Naive thymus-derived CD8-positive, alpha-beta T cell (primary cell): ENCODE data around the gene UTP3. TPM values are rescaled to one million over a fixed set of nuclear protein-coding genes. Genes with fewer than 3 reads are reported as not detected.
"Not testable (repeated sequence)": the region's sequence is repeated elsewhere in the genome, so short reads cannot be mapped to it uniquely, and the experiment has no call there.

Source experiments
- ATAC-seq, 2 donors: fragments of 150-1000 bp; cut with Tn5 transposase in 1 of 2; sonication (Bioruptor Pico), chemical (Tn5 transposase) in 1 of 2; 1 replicate in 1 of 2; 2 replicates in 1 of 2; pipeline ENCODE4 v1.10.0; 2021; ENCODE audit warnings: mild to moderate bottlenecking in 2 of 2, moderate library complexity in 2 of 2
- POLR2A ChIA-PET: fragments of 350-600 bp; sonication (Branson Sonifier 250); formaldehyde crosslinking; loops from one replicate; lab custom pipeline; 2021; ENCODE audit warnings: antibody characterized with exemption; lab: Charles Lee
- DNase-seq, 10 donors: peaks; one replicate each; pipeline versions ENCODE4 v3.0.0 to v3.0.0-alpha.2; 2020 to 2022
- H3K27ac Mint-ChIP-seq, 10 donors: one replicate each; pipeline ENCODE4 v1.8.0; 2020 to 2022; ENCODE audit warnings: mild to moderate bottlenecking in 10 of 10, mixed read lengths in 10 of 10, moderate library complexity in 4 of 10, inconsistent platforms in 1 of 10
- H3K27me3 Mint-ChIP-seq, 5 donors: one replicate each; pipeline ENCODE4 v1.8.0; 2021 to 2022; ENCODE audit warnings: mixed read lengths in 5 of 5
- H3K36me3 Mint-ChIP-seq, 3 donors: one replicate each; pipeline ENCODE4 v1.8.0; 2020 to 2022; ENCODE audit warnings: mixed read lengths in 3 of 3, mild to moderate bottlenecking in 2 of 3, inconsistent platforms in 1 of 3
- H3K4me1 Mint-ChIP-seq, 4 donors: one replicate each; pipeline ENCODE4 v1.8.0; 2021 to 2022; ENCODE audit warnings: mixed read lengths in 4 of 4
- H3K4me3 Mint-ChIP-seq, 10 donors: one replicate each; pipeline ENCODE4 v1.8.0; 2020 to 2022; ENCODE audit warnings: mild to moderate bottlenecking in 10 of 10, mixed read lengths in 10 of 10, moderate library complexity in 6 of 10, inconsistent platforms in 1 of 10
- H3K9me3 Mint-ChIP-seq, 9 donors: one replicate each; pipeline ENCODE4 v1.8.0; 2020 to 2022; ENCODE audit warnings: mixed read lengths in 9 of 9, mild to moderate bottlenecking in 3 of 9, inconsistent platforms in 1 of 9, moderate library complexity in 1 of 9
- polyA plus RNA-seq, 3 donors: library from polyadenylated mRNA; unstranded; fragments of 300-500 nt; fragmentation: Illumina TruSeq; gene quantifications; one replicate each; pipeline ENCODE4 v1.2.3, GENCODE V29; 2021
- total RNA-seq, 8 experiments: library from RNA in 2 of 8; stranded (reverse) in 2 of 8; gene quantifications; one replicate each; pipeline ENCODE4 v1.2.3 and lab custom pipeline; 2021 to 2026

The UTP3 gene, protein sequence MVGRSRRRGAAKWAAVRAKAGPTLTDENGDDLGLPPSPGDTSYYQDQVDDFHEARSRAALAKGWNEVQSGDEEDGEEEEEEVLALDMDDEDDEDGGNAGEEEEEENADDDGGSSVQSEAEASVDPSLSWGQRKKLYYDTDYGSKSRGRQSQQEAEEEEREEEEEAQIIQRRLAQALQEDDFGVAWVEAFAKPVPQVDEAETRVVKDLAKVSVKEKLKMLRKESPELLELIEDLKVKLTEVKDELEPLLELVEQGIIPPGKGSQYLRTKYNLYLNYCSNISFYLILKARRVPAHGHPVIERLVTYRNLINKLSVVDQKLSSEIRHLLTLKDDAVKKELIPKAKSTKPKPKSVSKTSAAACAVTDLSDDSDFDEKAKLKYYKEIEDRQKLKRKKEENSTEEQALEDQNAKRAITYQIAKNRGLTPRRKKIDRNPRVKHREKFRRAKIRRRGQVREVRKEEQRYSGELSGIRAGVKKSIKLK
- total RNA-seq (10 to 100 TPM; 44.5 to 44.7 TPM), polyA plus RNA-seq (10 to 100 TPM in 2 of 3 donors, 1 to 10 TPM in 1; 9.7 to 20.3 (median 13.9) TPM), total RNA-seq (lab: John Stamatoyannopoulos, UW) (21.0 to 58.7 (median 37.7) reads per million in 6 experiments)

DNA sequence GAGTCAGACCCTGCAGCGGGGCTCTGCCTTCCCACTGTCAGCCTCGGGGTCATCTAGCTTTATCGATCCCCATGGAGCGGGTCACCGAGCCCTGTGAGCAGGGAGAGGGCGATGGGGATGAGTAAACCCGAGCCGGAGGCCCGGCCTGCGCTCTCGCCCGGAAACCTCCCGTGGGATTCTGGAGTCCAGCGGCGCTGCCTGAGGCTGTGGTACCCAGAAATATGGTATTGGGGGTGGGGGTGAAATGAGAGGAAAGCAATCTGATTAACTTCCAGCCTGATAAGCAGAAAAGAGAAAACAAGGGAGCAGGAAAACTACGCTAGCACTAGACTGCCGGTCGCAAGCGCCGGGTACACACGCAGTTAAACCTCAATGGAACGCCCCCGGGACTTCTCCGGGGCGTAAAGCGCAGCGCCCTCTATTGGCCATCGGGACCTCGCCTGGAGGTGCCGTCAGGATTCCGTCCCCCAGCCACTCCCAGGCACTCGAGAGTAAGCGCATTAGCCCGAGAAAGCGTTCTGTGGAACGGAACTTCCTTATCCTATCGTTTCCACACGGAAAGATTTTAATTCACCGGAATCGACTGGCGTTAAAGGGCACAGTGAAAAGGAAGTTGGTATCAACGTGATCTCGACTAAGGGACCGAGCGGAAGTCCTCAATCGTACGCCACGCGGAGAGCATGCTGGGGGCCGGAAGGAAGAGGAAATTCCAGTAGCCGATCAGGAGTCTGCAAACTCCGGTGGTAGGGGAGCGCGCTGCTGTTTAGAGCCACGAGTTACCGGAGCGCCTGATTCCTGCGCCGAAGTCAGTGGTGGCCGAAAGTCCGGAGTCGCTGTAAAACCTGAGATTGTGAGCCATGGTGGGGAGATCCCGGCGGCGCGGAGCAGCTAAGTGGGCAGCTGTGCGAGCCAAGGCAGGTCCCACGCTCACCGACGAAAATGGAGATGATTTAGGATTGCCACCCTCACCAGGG, at the start of gene UTP3:
TSS of gene UTP3 (plus strand) at position 712 of the 974 bp plus-strand sequence. CDS start at position 858, 146 bp downstream.
- peak within 1 kb of the TSS; percentile 98 to 100 (median 99) for H3K27ac Mint-ChIP-seq
- H3K9me3 Mint-ChIP-seq = peaks cover 0 to 12% (median 0%) of the 10 kb centered on the region in 9 donors
- POLR2A ChIA-PET = interaction anchor here (0.6 to 4.7 kb wide), 13 partner anchors 9 to 306 kb away, joined by 3 to 109 read pairs (median 4); partner anchors contain the start of genes GRSF1 and MOB1B
- ATAC-seq = peak; percentile 87 to 91
- peak; percentile 87 to 95 (median 91) for DNase-seq
- H3K27me3 Mint-ChIP-seq = no peaks in the 10 kb centered on the region
- H3K36me3 Mint-ChIP-seq = peaks cover 11 to 18% (median 13%) of the 10 kb centered on the region in 3 donors
- peak within 1 kb of the TSS; percentile 95 to 100 (median 98) for H3K4me3 Mint-ChIP-seq
- H3K4me1 Mint-ChIP-seq = peaks cover 19 to 52% (median 40%) of the 10 kb centered on the region in 4 donors

DNA sequence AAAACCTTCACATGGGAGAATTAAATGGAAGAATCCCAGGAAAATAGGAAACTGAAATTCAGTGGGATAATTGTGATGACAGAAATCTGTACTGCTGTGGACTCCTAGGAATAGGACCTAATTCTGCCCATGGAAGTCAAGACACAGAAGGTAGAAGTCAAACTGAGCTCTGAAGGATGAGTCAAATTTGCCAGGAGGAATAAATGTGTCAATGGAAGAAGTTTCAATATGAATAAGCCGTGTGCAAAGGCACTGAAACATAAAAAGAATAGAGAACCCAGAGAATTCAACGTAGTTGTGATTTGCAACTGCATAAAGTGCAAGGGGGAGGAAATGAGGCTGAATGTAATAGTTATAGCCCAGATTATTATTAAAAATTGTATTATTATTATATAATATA, 48.1 kb upstream of the UTP3 start:
- ATAC-seq (no peak), DNase-seq (no peak)
- Mint-ChIP-seq H3K9me3 (no peaks in the 10 kb centered on the region), H3K36me3 (no peaks in the 10 kb centered on the region), H3K4me1 (peaks cover 0 to 4% (median under 1%) of the 10 kb centered on the region in 4 donors), H3K4me3 (no peak overlapping the region), H3K27me3 (no peaks in the 10 kb centered on the region), H3K27ac (no peak overlapping the region)
- POLR2A ChIA-PET = no interaction called here

DNA sequence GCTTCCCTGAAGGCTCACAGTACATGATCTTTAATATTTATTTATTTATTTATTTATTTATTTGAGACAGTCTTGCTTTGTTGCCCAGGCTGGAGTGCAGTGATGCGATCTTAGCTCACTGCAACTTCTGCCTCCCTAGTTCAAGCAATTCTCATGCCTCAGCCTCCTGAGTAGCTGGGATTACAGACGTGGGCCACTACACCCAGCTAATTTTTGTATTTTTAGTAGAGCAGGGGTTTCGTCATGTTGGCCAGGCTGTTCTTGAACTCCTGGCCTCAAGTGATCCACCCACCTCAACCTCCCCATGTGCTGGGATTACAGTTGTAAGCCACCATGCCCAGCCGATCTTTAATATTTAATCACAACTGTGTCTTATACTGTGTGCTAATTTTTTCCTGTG, 37.6 kb upstream of the UTP3 start:
- H3K27ac Mint-ChIP-seq, H3K4me1 Mint-ChIP-seq, DNase-seq, H3K4me3 Mint-ChIP-seq, H3K36me3 Mint-ChIP-seq, ATAC-seq, H3K27me3 Mint-ChIP-seq, POLR2A ChIA-PET, H3K9me3 Mint-ChIP-seq: not testable (repeated sequence)

DNA sequence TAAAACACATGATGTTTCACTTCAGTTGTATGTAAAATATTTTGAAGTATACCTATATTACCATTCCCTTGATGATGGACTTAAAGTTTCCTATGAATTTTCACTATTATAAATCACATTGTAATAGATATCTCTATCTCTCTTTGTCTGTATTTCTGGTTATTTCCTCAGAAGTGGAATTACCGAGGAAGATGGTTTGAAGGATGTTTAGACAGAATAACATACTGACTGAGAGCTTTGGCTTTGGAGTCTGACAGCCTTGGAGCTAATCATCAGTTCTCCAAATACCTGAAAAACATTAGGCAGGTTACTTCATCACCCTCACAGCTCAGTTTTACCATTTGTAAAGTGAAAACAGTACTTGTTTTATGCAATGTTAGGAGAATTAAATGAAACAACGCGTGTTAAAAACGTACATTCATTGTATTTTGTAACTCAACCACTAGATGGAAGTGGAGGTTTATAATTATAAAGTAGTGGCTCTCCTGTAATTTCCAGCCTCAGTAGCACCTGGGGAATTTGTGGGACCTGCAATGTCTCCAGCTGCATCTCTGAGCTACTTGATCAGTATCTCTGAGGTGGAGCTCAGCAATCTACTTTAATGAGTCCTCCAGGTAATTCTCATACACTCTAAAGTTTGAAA, 36.3 kb upstream of the UTP3 start:
- DNase-seq = peak in 3 of 10 donors; percentile 46 to 49 (median 47)
- H3K36me3 Mint-ChIP-seq = no peaks in the 10 kb centered on the region
- no peak overlapping the region for H3K27ac Mint-ChIP-seq
- peak; percentile 44 to 52 for ATAC-seq
- POLR2A ChIA-PET = no interaction called here
- peaks cover 0 to 5% (median 2%) of the 10 kb centered on the region in 4 donors for H3K4me1 Mint-ChIP-seq
- H3K27me3 Mint-ChIP-seq = peaks cover 0 to 2% (median 0%) of the 10 kb centered on the region in 5 donors
- no peak overlapping the region for H3K4me3 Mint-ChIP-seq
- no peaks in the 10 kb centered on the region for H3K9me3 Mint-ChIP-seq

DNA sequence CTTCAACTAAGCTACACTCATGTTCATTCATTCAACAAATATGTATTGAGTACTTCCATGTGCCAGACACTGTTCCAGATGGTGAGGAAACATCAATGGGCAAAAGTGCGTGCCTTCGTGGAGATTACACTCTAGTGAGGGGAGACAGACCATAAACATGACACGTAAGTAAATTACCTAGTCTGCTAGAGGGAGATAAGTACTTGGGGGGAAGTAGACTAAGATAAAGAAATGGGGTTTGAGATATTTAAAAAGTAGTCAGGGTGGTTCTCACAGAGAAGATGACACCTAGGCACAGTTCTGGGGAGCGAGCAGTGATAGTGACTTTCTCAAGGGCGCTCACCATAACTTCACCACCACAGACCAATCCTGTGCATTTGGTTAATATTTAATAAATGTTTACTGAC, 33.7 kb upstream of the UTP3 start:
- no peaks in the 10 kb centered on the region for H3K36me3 Mint-ChIP-seq
- POLR2A ChIA-PET = no interaction called here
- no peak for ATAC-seq
- H3K27me3 Mint-ChIP-seq = peaks cover 0 to 4% (median 0%) of the 10 kb centered on the region in 5 donors
- H3K27ac Mint-ChIP-seq = no peak overlapping the region
- no peak for DNase-seq
- no peaks in the 10 kb centered on the region for H3K9me3 Mint-ChIP-seq
- peaks cover 0 to 5% (median 2%) of the 10 kb centered on the region in 4 donors for H3K4me1 Mint-ChIP-seq
- no peak overlapping the region for H3K4me3 Mint-ChIP-seq

DNA sequence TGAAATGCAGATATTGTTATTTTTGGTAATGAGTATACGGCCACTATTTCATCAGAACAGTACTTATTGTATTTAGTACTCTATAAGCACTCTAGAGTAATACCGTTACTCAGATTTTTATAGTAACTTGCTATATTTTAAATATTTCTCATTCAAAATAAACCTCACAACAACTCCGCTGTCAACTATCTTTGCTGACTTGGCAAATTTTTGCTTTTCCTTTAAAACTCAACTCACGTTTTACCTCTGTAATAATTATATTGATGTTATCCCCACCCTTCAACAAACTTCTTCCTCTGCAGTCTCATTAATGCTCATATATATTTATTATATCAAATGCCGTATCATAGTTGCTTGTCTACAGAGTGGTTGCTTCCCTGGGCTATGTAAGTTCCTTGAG, 31.0 kb upstream of the UTP3 start:
- Mint-ChIP-seq H3K4me3 (no peak overlapping the region), H3K27me3 (peaks cover 0 to 4% (median 0%) of the 10 kb centered on the region in 5 donors), H3K9me3 (no peaks in the 10 kb centered on the region), H3K4me1 (no peaks in the 10 kb centered on the region), H3K36me3 (no peaks in the 10 kb centered on the region), H3K27ac (no peak overlapping the region)
- POLR2A ChIA-PET = no interaction called here
- DNase-seq (no peak), ATAC-seq (no peak)

DNA sequence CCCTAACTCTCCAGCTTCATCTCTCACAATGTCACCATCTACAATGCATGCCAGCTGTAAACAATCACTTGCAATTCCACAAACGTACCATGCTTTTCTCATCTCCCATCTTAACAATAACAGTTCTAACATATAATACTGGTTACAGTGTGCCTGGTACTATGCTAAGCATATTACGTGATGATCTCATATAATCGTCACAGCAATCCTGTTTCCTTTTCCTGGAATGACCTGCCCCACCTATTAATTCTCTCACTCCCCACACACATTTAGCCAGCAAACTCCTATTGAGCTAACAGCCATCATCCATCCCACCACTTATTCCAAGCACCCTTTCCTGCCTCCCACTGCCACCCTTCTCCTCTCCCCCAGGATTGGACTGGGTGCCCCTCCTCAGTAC, 29.9 kb upstream of the UTP3 start:
- no peaks in the 10 kb centered on the region for H3K4me1 Mint-ChIP-seq
- ATAC-seq = no peak
- H3K4me3 Mint-ChIP-seq = no peak overlapping the region
- H3K9me3 Mint-ChIP-seq = no peaks in the 10 kb centered on the region
- H3K36me3 Mint-ChIP-seq = no peaks in the 10 kb centered on the region
- peaks cover 0 to 4% (median 0%) of the 10 kb centered on the region in 5 donors for H3K27me3 Mint-ChIP-seq
- no peak overlapping the region for H3K27ac Mint-ChIP-seq
- no peak for DNase-seq
- POLR2A ChIA-PET = no interaction called here

DNA sequence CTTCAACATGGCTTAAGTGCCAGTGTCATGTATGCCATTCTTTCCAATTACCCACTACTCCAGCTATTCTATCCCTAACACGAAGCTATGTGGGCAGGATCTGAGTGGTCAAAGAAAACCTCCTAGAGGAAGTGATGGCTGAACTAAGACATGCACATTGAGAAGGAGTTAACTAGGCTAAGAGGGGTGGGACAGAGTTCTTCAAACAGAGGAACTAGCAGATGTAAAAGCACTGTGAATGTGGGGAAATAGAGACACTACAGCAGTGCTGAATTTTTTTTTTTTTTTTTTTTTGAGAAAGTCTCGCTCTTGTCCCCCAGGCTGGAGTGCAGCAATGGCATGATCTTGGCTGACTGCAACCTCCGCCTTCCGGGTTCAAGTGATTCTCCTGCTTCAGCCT, 28.2 kb upstream of the UTP3 start:
- ATAC-seq = no peak
- Mint-ChIP-seq H3K4me1 (no peaks in the 10 kb centered on the region), H3K36me3 (no peaks in the 10 kb centered on the region), H3K4me3 (no peak overlapping the region), H3K27ac (peak overlapping the region in 1 of 10 donors; percentile 60), H3K27me3 (peaks cover 0 to 2% (median 0%) of the 10 kb centered on the region in 5 donors), H3K9me3 (no peaks in the 10 kb centered on the region)
- DNase-seq = no peak
- POLR2A ChIA-PET = no interaction called here

DNA sequence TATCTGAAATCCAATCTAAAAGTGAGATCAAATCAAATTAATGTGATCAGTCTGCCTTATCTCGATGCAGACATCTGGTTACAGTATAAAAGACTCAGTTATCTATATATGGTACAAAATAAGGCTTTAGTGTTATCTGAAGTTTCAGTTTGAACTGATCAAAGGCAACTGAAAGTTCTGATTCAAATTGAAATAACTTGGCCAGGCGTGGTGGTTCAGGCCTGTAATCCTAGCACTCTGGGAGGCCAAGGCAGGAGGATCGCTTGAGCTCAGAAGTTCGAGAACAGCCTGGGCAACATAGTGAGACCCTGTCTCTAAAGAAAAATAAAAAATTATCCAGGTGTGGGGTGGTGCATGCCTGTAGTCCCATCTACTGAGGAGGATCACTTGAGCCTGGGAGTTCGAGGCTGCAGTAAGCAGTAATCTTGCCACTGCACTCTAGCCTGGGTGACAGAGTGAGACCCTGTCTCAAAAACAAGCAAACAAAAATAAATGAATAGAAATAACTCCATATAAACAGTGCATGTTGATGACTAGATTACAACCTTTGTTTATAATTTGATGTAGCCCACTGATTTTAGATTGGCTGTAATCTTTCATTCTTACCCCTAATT, 26.9 kb upstream of the UTP3 start:
- POLR2A ChIA-PET, H3K9me3 Mint-ChIP-seq, H3K27ac Mint-ChIP-seq, H3K4me3 Mint-ChIP-seq, DNase-seq, ATAC-seq, H3K36me3 Mint-ChIP-seq, H3K27me3 Mint-ChIP-seq, H3K4me1 Mint-ChIP-seq: not testable (repeated sequence)

DNA sequence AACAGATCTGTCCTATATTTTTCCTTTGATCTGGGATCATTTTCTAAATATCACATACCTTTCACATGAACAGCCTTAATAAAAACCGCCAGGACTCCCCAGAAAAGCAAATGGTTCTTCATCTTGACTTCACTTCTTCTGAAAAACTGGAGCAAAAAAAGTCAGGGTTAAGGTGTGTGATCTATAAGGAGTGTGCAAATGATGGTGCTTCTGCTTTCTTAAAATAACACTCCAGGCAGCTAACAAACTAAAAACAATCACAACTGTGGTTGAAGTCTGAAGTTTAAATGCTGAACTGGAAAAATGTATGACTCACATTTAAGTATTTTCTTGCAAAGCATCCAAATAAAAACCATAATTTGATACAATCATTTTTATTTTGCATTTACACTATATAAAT, 22.0 kb upstream of the UTP3 start, which contains the start of gene JCHAIN:
TSS of gene JCHAIN (minus strand) at position 140 of the 400 bp plus-strand sequence. CDS start at position 122, 18 bp downstream.
- ATAC-seq = no peak
- Mint-ChIP-seq H3K36me3 (no peaks in the 10 kb centered on the region), H3K27ac (peak within 1 kb of the TSS in 1 of 10 donors; percentile 24), H3K27me3 (peaks cover 0 to 1% (median 0%) of the 10 kb centered on the region in 5 donors), H3K9me3 (no peaks in the 10 kb centered on the region), H3K4me3 (peak within 1 kb of the TSS in 1 of 10 donors; percentile 73), H3K4me1 (peaks cover 0 to 20% (median 2%) of the 10 kb centered on the region in 4 donors)
- DNase-seq = no peak
- POLR2A ChIA-PET = no interaction called here

DNA sequence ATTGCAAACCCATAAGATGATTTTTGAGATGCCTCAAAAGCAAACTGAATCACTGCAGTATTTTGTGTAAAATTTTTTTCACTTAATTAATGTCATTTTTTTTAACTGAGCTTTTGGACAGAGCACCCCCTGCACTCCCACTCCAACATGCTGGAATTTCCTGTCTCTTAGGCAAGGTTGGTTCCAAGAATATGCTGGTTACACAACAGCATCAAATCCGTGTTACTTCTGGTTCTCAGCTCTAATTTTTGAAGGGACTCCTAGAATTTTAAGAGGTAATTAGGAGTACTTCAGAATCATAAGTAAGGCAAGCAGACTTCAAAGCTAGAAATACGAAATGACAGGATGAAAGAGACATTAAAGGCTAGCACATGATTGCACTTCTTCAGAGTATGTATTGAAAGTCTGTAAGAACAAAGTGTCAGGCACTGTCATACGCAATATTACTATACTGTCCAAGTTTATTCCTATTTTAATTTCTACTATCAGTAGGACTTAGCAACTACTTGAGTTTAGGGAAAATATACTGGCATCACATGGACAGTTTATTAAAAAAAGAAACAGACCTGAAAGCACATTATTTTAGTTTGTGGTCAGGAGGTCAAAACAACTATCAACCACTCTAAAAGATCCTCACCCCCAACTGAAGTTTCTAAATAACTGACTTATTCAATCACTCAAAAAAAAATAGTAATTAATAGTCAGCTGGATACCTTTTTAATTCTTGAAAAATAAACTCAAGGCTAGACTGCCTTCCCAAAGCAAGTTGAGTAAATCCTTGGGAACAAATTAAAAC, 20.4 kb upstream of the UTP3 start:
- peak in 2 of 10 donors; percentile 5 to 14 for DNase-seq
- Mint-ChIP-seq H3K4me3 (no peak overlapping the region), H3K9me3 (no peaks in the 10 kb centered on the region), H3K4me1 (peaks cover 0 to 26% (median 2%) of the 10 kb centered on the region in 4 donors), H3K36me3 (no peaks in the 10 kb centered on the region), H3K27me3 (no peaks in the 10 kb centered on the region), H3K27ac (peak overlapping the region in 1 of 10 donors; percentile 25)
- POLR2A ChIA-PET = interaction anchor here (0.6 to 1.2 kb wide), 2 partner anchors 37 to 143 kb away, joined by 3 to 4 read pairs; no protein-coding TSS in a partner anchor
- peak in 1 of 2 donors; percentile 40 for ATAC-seq
